A549 treated with RU486 at 1 μM for 4 hours (cell line): ENCODE results near the gene DNAJC15. TPM values are rescaled to one million over a fixed set of nuclear protein-coding genes. Genes with fewer than 3 reads are reported as not detected.

ENCODE experiments used
- total RNA-seq: library from RNA; stranded (reverse); fragments of 200-300 nt; extraction: Qiagen RNA extraction; gene quantifications from 5 replicates; pipeline ENCODE4 v1.2.3, GENCODE V29; 2022; ENCODE audit warnings: low read depth

The DNAJC15 gene
- 0.01 to 0.03 TPM (median 0.02 TPM) in 3 of 5 replicates, not detected in the others for total RNA-seq

DNA sequence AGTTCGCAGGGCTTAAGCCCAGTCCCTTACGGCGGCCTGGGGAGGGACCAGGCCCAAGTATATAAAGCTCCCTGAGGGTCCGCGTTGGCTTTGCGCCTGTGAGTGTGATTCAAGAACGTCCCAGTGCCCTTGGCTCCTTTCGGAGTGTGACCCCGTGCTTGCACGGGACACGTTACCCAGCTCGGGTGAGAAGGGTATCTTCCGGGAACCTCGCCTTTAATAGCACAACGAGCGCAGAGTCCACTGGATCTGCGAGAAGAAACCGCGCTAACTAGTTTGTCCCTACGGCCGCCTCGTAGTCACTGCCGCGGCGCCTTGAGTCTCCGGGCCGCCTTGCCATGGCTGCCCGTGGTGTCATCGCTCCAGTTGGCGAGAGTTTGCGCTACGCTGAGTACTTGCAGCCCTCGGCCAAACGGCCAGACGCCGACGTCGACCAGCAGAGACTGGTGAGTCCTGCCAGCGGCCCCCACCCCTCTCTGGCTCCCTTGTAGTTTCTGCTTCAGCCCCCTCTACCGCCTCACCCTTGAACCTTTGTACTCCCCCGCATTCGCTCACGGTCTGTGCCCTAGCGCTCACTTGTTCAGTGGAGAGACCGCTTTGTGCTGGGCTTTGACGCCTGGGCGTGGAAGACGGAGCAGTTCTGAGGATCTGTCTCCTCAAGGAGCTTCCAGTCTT is at the start of gene DNAJC15:
Gene DNAJC15, plus strand, starts transcription at position 298 of the 675 bp plus-strand sequence. Its CDS starts 41 bp downstream, at position 339.

DNA sequence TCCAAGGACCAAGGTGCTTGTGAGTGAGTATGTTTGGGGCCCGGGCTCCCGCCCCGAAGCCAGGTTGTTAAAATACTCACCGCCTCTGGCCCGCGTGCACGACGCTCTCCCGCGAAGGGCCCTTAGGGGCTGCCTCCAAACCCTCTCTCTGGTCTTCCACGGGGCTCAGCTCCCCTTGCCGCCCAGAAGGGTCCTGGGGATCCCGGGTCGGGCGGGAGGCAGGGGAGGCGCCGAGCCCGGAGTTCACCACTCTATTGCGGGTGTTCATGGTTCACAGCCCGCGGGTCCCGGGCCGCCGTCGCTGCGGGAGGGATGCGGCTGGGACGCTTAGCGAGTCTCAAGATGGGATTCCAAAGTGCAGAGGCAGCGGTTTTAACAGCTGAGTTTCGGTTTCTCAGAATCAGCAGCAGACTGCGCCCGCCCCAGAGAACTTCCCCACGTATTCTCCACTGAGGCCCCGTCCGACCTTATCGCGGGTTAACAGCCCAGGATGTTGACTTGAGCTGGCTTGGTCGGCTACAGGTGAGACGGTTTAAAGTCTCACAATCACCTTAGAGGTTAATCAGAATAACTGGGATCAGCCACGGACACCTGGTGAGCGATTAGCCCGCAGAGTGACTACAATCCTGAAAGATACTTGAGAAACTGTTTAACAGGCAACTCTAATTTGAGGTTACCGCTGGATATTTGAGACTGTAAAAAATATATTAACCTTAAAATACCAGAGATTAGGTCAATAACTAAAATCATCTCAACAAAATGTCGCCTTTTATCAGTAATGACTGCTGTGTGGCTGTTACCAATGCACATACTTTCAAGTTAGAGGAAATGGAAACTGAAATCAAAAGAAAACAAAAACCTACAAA is 31.3 kb upstream of the DNAJC15 start, which contains the start of gene EPSTI1:
Gene EPSTI1, minus strand, starts transcription at position 344 of the 866 bp plus-strand sequence. Its CDS starts 76 bp downstream, at position 268.

Other genes with a start within 250 kb of the DNAJC15 start
- not detected in 5 replicates for gene FAM216B, start 242.0 kb upstream of the DNAJC15 start, total RNA-seq
- gene EPSTI1, start 31.3 kb upstream of the DNAJC15 start, total RNA-seq, result 0.10 TPM in 1 of 5 replicates, not detected in the others